IPS-11a (cell line): ENCODE results near the gene PIAS2.
"Not testable (repeated sequence)": the region's sequence is repeated elsewhere in the genome, so short reads cannot be mapped to it uniquely, and the experiment has no call there.

ENCODE experiments used
- H3K4me3 ChIP-seq: one replicate; pipeline ENCODE4 v1.5.1; 2013; ENCODE audit warnings: low read depth, low read length, control low read depth

The PIAS2 gene

GRCh38 chr18:46917108-46917802 lies at the start of gene PIAS2, which contains the start of gene KATNAL2:
Gene PIAS2 (minus strand): TSS chr18:46917507. CDS start chr18:46917345, 162 bp downstream.
Gene KATNAL2 (plus strand): TSS chr18:46917602. CDS start chr18:46946873, 29,271 bp downstream.
- peak within 1 kb of the TSS; percentile 78 for H3K4me3 ChIP-seq

- H3K4me3 ChIP-seq: not testable (repeated sequence)
Measured at GRCh38 chr18:46966266-46966665, 49.0 kb upstream of the PIAS2 start.

GRCh38 chr18:46964579-46965293 lies 47.4 kb upstream of the PIAS2 start:
- not testable (repeated sequence) for H3K4me3 ChIP-seq

- H3K4me3 ChIP-seq: not testable (repeated sequence)
Measured at GRCh38 chr18:46963656-46964578, 46.6 kb upstream of the PIAS2 start.

- H3K4me3 ChIP-seq: no peak overlapping the region
Measured at GRCh38 chr18:46958209-46958608, 40.9 kb upstream of the PIAS2 start.

GRCh38 chr18:46953195-46953594 lies 35.9 kb upstream of the PIAS2 start:
- H3K4me3 ChIP-seq: no peak overlapping the region

- no peak overlapping the region for H3K4me3 ChIP-seq
Measured at GRCh38 chr18:46950064-46950656, 32.9 kb upstream of the PIAS2 start.

- peak overlapping the region; percentile 97 for H3K4me3 ChIP-seq
Measured at GRCh38 chr18:46946656-46947282, 29.5 kb upstream of the PIAS2 start.

GRCh38 chr18:46942646-46943045 lies 25.3 kb upstream of the PIAS2 start:
- H3K4me3 ChIP-seq: no peak overlapping the region

GRCh38 chr18:46939998-46940571 lies 22.8 kb upstream of the PIAS2 start:
- H3K4me3 ChIP-seq: no peak overlapping the region

GRCh38 chr18:46939337-46939963 lies 22.1 kb upstream of the PIAS2 start:
- H3K4me3 ChIP-seq: no peak overlapping the region

- no peak overlapping the region for H3K4me3 ChIP-seq
Measured at GRCh38 chr18:46920653-46921052, 3.3 kb upstream of the PIAS2 start.

GRCh38 chr18:46920067-46920466 lies 2.8 kb upstream of the PIAS2 start:
- no peak overlapping the region for H3K4me3 ChIP-seq

- peak overlapping the region; percentile 78 for H3K4me3 ChIP-seq
Measured at GRCh38 chr18:46917803-46918600, 695 bp upstream of the PIAS2 start.

GRCh38 chr18:46916551-46917107 lies 678 bp downstream of the PIAS2 start:
- H3K4me3 ChIP-seq: peak overlapping the region; percentile 78

GRCh38 chr18:46915800-46916550 lies 1.3 kb downstream of the PIAS2 start:
- peak overlapping the region; percentile 78 for H3K4me3 ChIP-seq

GRCh38 chr18:46910856-46911255 lies 6.5 kb downstream of the PIAS2 start:
- no peak overlapping the region for H3K4me3 ChIP-seq

- no peak overlapping the region for H3K4me3 ChIP-seq
Measured at GRCh38 chr18:46909497-46909896, 7.8 kb downstream of the PIAS2 start.
